Cardiac muscle cell (in vitro differentiated cells and primary cell): Measurements from ENCODE around the gene XYLT1. TPM values are rescaled to one million over a fixed set of nuclear protein-coding genes. Genes with fewer than 3 reads are reported as not detected.

Source experiments
- DNase-seq, 2 donors: peaks; one replicate each; pipeline versions ENCODE4 v3.0.0 to v3.0.0-alpha.2; 2010 to 2017; ENCODE audit warnings: low read depth in 1 of 2, low spot score in 1 of 2
- H3K27ac ChIP-seq: fragments of 200-600 bp; sonication (generic); 2 replicates; pipeline ENCODE4 v1.5.1; 2016
- H3K27me3 ChIP-seq: fragments of 200-600 bp; sonication (generic); 2 replicates; pipeline ENCODE4 v1.6.0; 2016; ENCODE audit warnings: control low read depth
- H3K36me3 ChIP-seq: fragments of 200-600 bp; sonication (generic); 2 replicates; pipeline ENCODE4 v1.5.1; 2016; ENCODE audit warnings: control low read depth
- H3K4me1 ChIP-seq: fragments of 200-600 bp; sonication (generic); 2 replicates; pipeline ENCODE4 v1.8.1; 2017; ENCODE audit warnings: low read depth, mild to moderate bottlenecking, mixed run types
- H3K4me3 ChIP-seq: fragments of 200-600 bp; sonication (generic); 2 replicates; pipeline ENCODE4 v1.5.1; 2016; ENCODE audit warnings: mild to moderate bottlenecking
- H3K9me3 ChIP-seq: fragments of 200-600 bp; sonication (generic); 2 replicates; pipeline ENCODE4 v1.5.1; 2017; ENCODE audit warnings: low read depth, mild to moderate bottlenecking, control low read depth
- CTCF ChIP-seq: IDR thresholded peaks from 2 replicates; pipeline ENCODE4 v1.5.1; 2012; ENCODE audit warnings: low read depth, mild to moderate bottlenecking, low read length
- polyA plus RNA-seq: library from polyadenylated mRNA; unstranded; fragments of >200 nt; fragmentation: Nextera tagmentation; extraction: Ambion mirVana; gene quantifications from 2 replicates; pipeline ENCODE4 v1.2.1, GENCODE V29; 2016
- total RNA-seq: library from RNA; depleted of rRNA; stranded (reverse); fragments of >200 nt; gene quantifications from 2 replicates; pipeline ENCODE4 v1.2.3, GENCODE V29; 2016

The XYLT1 gene
- total and polyA plus RNA-seq, 2 experiments from 2014 or later, result 3.1 to 7.2 TPM

- Histone ChIP-seq H3K36me3 (no peaks in the 10 kb centered on the region), H3K27me3 (no peaks in the 10 kb centered on the region), H3K4me3 (no peak overlapping the region), H3K4me1 (peaks cover 40% of the 10 kb centered on the region), H3K9me3 (no peaks in the 10 kb centered on the region), H3K27ac (peak overlapping the region; percentile 87)
- peak; percentile 46 to 89 for DNase-seq
- no peak for TF ChIP-seq CTCF
These were observed 73.8 kb downstream of the XYLT1 start for GRCh38 chr16:17396762-17397498.

GRCh38 chr16:17395849-17396480 is 74.8 kb downstream of the XYLT1 start:
- DNase-seq, result peak in 1 of 2 donors; percentile 47
- no peaks in the 10 kb centered on the region for H3K9me3 ChIP-seq
- peak overlapping the region; percentile 87 for H3K27ac ChIP-seq
- no peaks in the 10 kb centered on the region for H3K27me3 ChIP-seq
- H3K4me3 ChIP-seq, result no peak overlapping the region
- peaks cover 40% of the 10 kb centered on the region for H3K4me1 ChIP-seq
- TF ChIP-seq CTCF, result no peak
- no peaks in the 10 kb centered on the region for H3K36me3 ChIP-seq

GRCh38 chr16:17392857-17393692 is 77.7 kb downstream of the XYLT1 start:
- no peak for DNase-seq
- peaks cover 54% of the 10 kb centered on the region for H3K4me1 ChIP-seq
- no peak overlapping the region for H3K4me3 ChIP-seq
- no peaks in the 10 kb centered on the region for H3K27me3 ChIP-seq
- no peaks in the 10 kb centered on the region for H3K36me3 ChIP-seq
- H3K9me3 ChIP-seq, result no peaks in the 10 kb centered on the region
- H3K27ac ChIP-seq, result peak overlapping the region; percentile 58
- TF ChIP-seq CTCF, result no peak

- Histone ChIP-seq H3K36me3 (no peaks in the 10 kb centered on the region), H3K9me3 (no peaks in the 10 kb centered on the region), H3K4me3 (no peak overlapping the region), H3K27ac (peak overlapping the region; percentile 58), H3K27me3 (no peaks in the 10 kb centered on the region), H3K4me1 (peaks cover 49% of the 10 kb centered on the region)
- DNase-seq, result no peak
- TF ChIP-seq CTCF, result no peak
These were observed 78.5 kb downstream of the XYLT1 start for GRCh38 chr16:17392127-17392856.

GRCh38 chr16:17391715-17392114 is 79.0 kb downstream of the XYLT1 start:
- peaks cover 49% of the 10 kb centered on the region for H3K4me1 ChIP-seq
- no peak overlapping the region for H3K4me3 ChIP-seq

More at GRCh38 chr16:17391715-17392114, 79.0 kb downstream of the XYLT1 start:
- no peak for TF ChIP-seq CTCF
- H3K36me3 ChIP-seq, result no peaks in the 10 kb centered on the region
- no peaks in the 10 kb centered on the region for H3K9me3 ChIP-seq
- H3K27ac ChIP-seq, result no peak overlapping the region
- no peak for DNase-seq
- no peaks in the 10 kb centered on the region for H3K27me3 ChIP-seq
